Measurements from ENCODE around the gene TTC34.

TTC34 gene

GRCh38 chr1:2587071-2587859 lies 214.2 kb downstream of the TTC34 start:
- peak in 1 of 2 donors; percentile 39 for DNase-seq

- peak; percentile 100 for DNase-seq
Observed at GRCh38 chr1:2586154-2587070, 215.1 kb downstream of the TTC34 start, which contains the start of gene PRXL2B. Gene PRXL2B (plus strand): TSS chr1:2586777. CDS start chr1:2586886, 109 bp downstream.

Data from inflammatory macrophage (primary cell).